SK-N-SH (cell line): Measurements from ENCODE around the gene HTRA3. TPM values are rescaled to one million over a fixed set of nuclear protein-coding genes. Genes with fewer than 3 reads are reported as not detected.

Source experiments
- CTCF ChIA-PET: fragments of 300-600, 350-600 bp; formaldehyde crosslinking; extraction: SDS; loops from one replicate; lab custom pipeline; 2021; lab: Yijun Ruan, JAX
- POLR2A ChIA-PET: fragments of 350-600 bp; sonication (Branson Sonifier 250); formaldehyde crosslinking; extraction: SDS; loops from one replicate; lab custom pipeline; 2020; ENCODE audit warnings: antibody characterized with exemption, inconsistent platforms; lab: Yijun Ruan, JAX
- DNase-seq: peaks from one replicate; pipeline ENCODE4 v3.0.0; 2012
- H2AFZ ChIP-seq: fragments of 200-600 bp; sonication (generic); 2 replicates; pipeline ENCODE4 v1.8.1; 2016; ENCODE audit warnings: antibody characterized with exemption, mild to moderate bottlenecking, low read depth
- H3F3A ChIP-seq: fragments of 200-600 bp; sonication (generic); replicated peaks from 2 replicates; pipeline ENCODE3; 2016; ENCODE audit warnings: antibody characterized with exemption, mild to moderate bottlenecking; ENCODE audit not compliant: insufficient read depth
- H3K27ac ChIP-seq, 2 experiments: fragments of 200-500 bp in 1 of 2; fragments of 200-600 bp in 1 of 2; sonication (Bioruptor generic) in 1 of 2; sonication (generic), shearing (Covaris generic) in 1 of 2; 2 replicates each; pipeline versions ENCODE4 v1.5.1 to v1.6.1; 2014 to 2016; ENCODE audit warnings: low read depth in 2 of 2, inconsistent platforms in 1 of 2, low read length in 1 of 2, mild to moderate bottlenecking in 1 of 2, mixed read lengths in 1 of 2
- H3K27me3 ChIP-seq: fragments of 200-600 bp; sonication (generic), shearing (Covaris generic); 2 replicates; pipeline ENCODE4 v1.6.1; 2016; ENCODE audit warnings: mixed run types; ENCODE audit not compliant: insufficient read depth
- H3K36me3 ChIP-seq, 2 experiments: fragments of 200-500 bp in 1 of 2; fragments of 200-600 bp in 1 of 2; sonication (Bioruptor generic) in 1 of 2; sonication (generic) in 1 of 2; replicated peaks in 1 of 2; 2 replicates each; pipeline versions ENCODE3 to v1.5.1; 2014 to 2016; ENCODE audit warnings: low read length in 1 of 2, mild to moderate bottlenecking in 1 of 2; ENCODE audit not compliant: insufficient read depth in 2 of 2, control insufficient read depth in 1 of 2
- H3K4me1 ChIP-seq, 2 experiments: fragments of 200-500 bp in 1 of 2; fragments of 200-600 bp in 1 of 2; sonication (Bioruptor generic) in 1 of 2; sonication (generic), shearing (Covaris generic) in 1 of 2; 2 replicates each; pipeline versions ENCODE4 v1.5.1 to v1.6.1; 2014 to 2016; ENCODE audit warnings: low read depth in 1 of 2, low read length in 1 of 2, mixed run types in 1 of 2; ENCODE audit not compliant: insufficient read depth in 2 of 2, control insufficient read depth in 1 of 2
- H3K4me2 ChIP-seq: fragments of 200-600 bp; sonication (generic), shearing (Covaris generic); 2 replicates; pipeline ENCODE4 v1.6.1; 2017; ENCODE audit warnings: mixed run types
- H3K4me3 ChIP-seq, 2 experiments: fragments of 200-500 bp in 1 of 2; fragments of 200-600 bp in 1 of 2; sonication (Bioruptor generic) in 1 of 2; sonication (generic), shearing (Covaris generic) in 1 of 2; 2 replicates each; pipeline versions ENCODE4 v1.5.1 to v1.8.1; 2014 to 2016; ENCODE audit warnings: low read depth in 2 of 2, inconsistent platforms in 1 of 2, low read length in 1 of 2, mild to moderate bottlenecking in 1 of 2, mixed read lengths in 1 of 2, moderate library complexity in 1 of 2
- H3K79me2 ChIP-seq: fragments of 200-600 bp; sonication (generic); 2 replicates; pipeline ENCODE4 v1.8.1; 2017; ENCODE audit warnings: mild to moderate bottlenecking; ENCODE audit not compliant: insufficient read depth
- H3K9ac ChIP-seq: fragments of 200-600 bp; sonication (generic); 2 replicates; pipeline ENCODE4 v1.6.1; 2017; ENCODE audit warnings: mixed run types
- H3K9me2 ChIP-seq: fragments of 200-600 bp; sonication (generic); 2 replicates; pipeline ENCODE4 v1.6.1; 2017; ENCODE audit warnings: mixed run types
- H3K9me3 ChIP-seq: fragments of 200-600 bp; sonication (generic); 2 replicates; pipeline ENCODE4 v1.6.1; 2017; ENCODE audit warnings: mixed run types, mild to moderate bottlenecking, moderate library complexity
- H4K20me1 ChIP-seq: fragments of 200-600 bp; sonication (generic); 2 replicates; pipeline ENCODE4 v1.6.1; 2017; ENCODE audit warnings: mild to moderate bottlenecking, mixed run types; ENCODE audit not compliant: insufficient read depth
- CHD2 ChIP-seq: fragments of 150-350 bp; IDR thresholded peaks from 2 replicates; pipeline ENCODE4 v1.6.1; 2018; ENCODE audit warnings: low read length; ENCODE audit not compliant: partially characterized antibody
- CTCF ChIP-seq: fragments of 200-600 bp; sonication (generic); IDR thresholded peaks from 2 replicates; pipeline ENCODE4 v1.6.1; 2017; ENCODE audit warnings: antibody characterized with exemption, mild to moderate bottlenecking, moderate library complexity
- EP300 ChIP-seq, 2 experiments: IDR thresholded peaks; 2 replicates each; pipeline versions ENCODE4 v1.4.0 to v1.6.1; 2012; ENCODE audit warnings: borderline replicate concordance in 1 of 2, low read depth in 1 of 2, low read length in 1 of 2
- EZH2phosphoT487 ChIP-seq: fragments of 200-600 bp; sonication (generic); IDR thresholded peaks from 2 replicates; pipeline ENCODE4 v1.6.1; 2017; ENCODE audit warnings: low read depth, mixed run types, mild to moderate bottlenecking, antibody characterized with exemption, moderate library complexity, borderline replicate concordance
- FOXJ3 ChIP-seq: sonication (generic); formaldehyde crosslinking; IDR thresholded peaks from 2 replicates; pipeline ENCODE4 v1.5.1; 2020; ENCODE audit warnings: mild to moderate bottlenecking, missing genetic modification reagents
- JUND ChIP-seq: IDR thresholded peaks from 2 replicates; pipeline ENCODE4 v1.4.0; 2012
- MAX ChIP-seq: IDR thresholded peaks from 2 replicates; pipeline ENCODE4 v1.4.0; 2012; ENCODE audit warnings: low read depth
- MXI1 ChIP-seq: IDR thresholded peaks from 2 replicates; pipeline ENCODE4 v1.6.1; 2012; ENCODE audit warnings: mild to moderate bottlenecking, low read depth, low read length, improper control_type of control experiment
- POLR2AphosphoS5 ChIP-seq: IDR thresholded peaks from 2 replicates; pipeline ENCODE4 v1.6.1; 2012; ENCODE audit warnings: low read depth, low read length
- RAD21 ChIP-seq: IDR thresholded peaks from 2 replicates; pipeline ENCODE4 v1.6.1; 2012; ENCODE audit warnings: mild to moderate bottlenecking, low read length
- RFX5 ChIP-seq: IDR thresholded peaks from 2 replicates; pipeline ENCODE4 v1.6.1; 2012; ENCODE audit warnings: mild to moderate bottlenecking, improper control_type of control experiment, low read length
- SIN3A ChIP-seq: IDR thresholded peaks from 2 replicates; pipeline ENCODE4 v1.6.1; 2012; ENCODE audit warnings: low read depth, mild to moderate bottlenecking, low read length, moderate library complexity, borderline replicate concordance
- SMC3 ChIP-seq: IDR thresholded peaks from 2 replicates; pipeline ENCODE4 v1.6.1; 2012; ENCODE audit warnings: low read depth, low read length, improper control_type of control experiment
- TCF12 ChIP-seq: IDR thresholded peaks from 2 replicates; pipeline ENCODE4 v1.4.0; 2012
- TEAD4 ChIP-seq: IDR thresholded peaks from 2 replicates; pipeline ENCODE4 v1.4.0; 2012; ENCODE audit warnings: mild to moderate bottlenecking, borderline replicate concordance; ENCODE audit not compliant: insufficient read depth
- USF2 ChIP-seq: fragments of 150-350 bp; IDR thresholded peaks from 2 replicates; pipeline ENCODE4 v1.6.1; 2017; ENCODE audit warnings: antibody characterized with exemption, low read length, low read depth, borderline replicate concordance
- ZBTB33 ChIP-seq: IDR thresholded peaks from 2 replicates; pipeline ENCODE4 v1.4.0; 2012; ENCODE audit warnings: low read depth, borderline replicate concordance
- WGBS: methylation state at CpG from one replicate; pipeline ENCODE4 v1.1.6; 2017; ENCODE audit warnings: low lambda C conversion rate; 5-methylcytosine and 5-hydroxymethylcytosine counted together
- polyA plus RNA-seq, 3 experiments: library from polyadenylated mRNA; depleted of rRNA; stranded (reverse); fragments of >200 nt; gene quantifications; 2 replicates each; pipeline ENCODE4 v1.2.3, GENCODE V29; 2012
- TF ChIP-seq, protein P1 (sequence below): IDR thresholded peaks from 2 replicates; pipeline ENCODE4 v1.4.0; 2012; ENCODE audit warnings: low read depth, borderline replicate concordance

The HTRA3 gene
- polyA plus RNA-seq, 1 of the 3 experiments (the other 2 are of a cell fraction) = 0.05 TPM

DNA sequence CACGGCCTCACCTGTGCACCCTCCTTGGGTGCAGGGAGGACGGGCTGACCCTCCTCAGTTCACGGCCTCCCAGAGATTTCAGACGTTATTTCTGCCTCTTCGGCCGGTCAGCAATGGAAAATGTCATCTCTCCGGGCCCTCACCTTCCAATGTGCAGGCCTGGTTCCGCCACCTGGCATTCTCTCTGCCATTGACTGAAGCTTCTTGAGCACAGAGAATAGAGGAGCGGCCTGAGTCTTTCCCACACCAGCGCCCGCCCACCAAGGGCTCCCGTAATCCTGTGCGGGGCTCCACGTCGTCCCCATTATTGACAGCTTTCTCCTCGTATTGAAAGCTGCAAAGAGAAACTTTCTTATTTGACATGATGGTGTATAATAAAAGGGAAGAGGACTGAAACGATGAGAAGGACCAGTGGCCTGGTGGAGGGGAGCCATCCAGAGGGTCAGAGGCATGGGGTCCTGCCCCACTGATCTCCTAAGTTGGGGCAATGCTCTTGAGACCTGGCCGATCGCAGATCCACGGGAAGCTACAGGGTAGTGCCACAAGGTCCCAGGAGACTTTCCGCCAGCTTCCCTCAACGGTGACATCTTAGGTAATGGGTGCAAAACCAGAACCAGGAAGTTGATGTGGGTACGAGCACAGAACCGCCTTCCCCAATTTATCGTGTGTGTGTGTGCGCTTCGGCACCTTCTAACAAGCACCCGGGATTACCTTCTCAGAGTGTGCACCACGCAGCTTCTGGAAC lies 20.6 kb downstream of the HTRA3 start:
- no peaks in the 10 kb centered on the region for H3K36me3 ChIP-seq
- TF ChIP-seq SIN3A = no peak
- TF ChIP-seq EP300 (IDR thresholded peaks at IDR 0.05; ENCODE audit: borderline replicate concordance in 1 of 2, low read depth in 1 of 2, low read length in 1 of 2) = no peak
- TF ChIP-seq, protein P1, sequence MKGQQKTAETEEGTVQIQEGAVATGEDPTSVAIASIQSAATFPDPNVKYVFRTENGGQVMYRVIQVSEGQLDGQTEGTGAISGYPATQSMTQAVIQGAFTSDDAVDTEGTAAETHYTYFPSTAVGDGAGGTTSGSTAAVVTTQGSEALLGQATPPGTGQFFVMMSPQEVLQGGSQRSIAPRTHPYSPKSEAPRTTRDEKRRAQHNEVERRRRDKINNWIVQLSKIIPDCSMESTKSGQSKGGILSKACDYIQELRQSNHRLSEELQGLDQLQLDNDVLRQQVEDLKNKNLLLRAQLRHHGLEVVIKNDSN = no peak
- TF ChIP-seq POLR2AphosphoS5 = no peak
- no peak for TF ChIP-seq JUND
- no peak for TF ChIP-seq MXI1
- no peak for TF ChIP-seq CHD2
- no peak for TF ChIP-seq CTCF
- TF ChIP-seq FOXJ3 (CRISPR knock-in tag) = no peak
- no peak for TF ChIP-seq TEAD4
- no peak for TF ChIP-seq TCF12
- no peak for TF ChIP-seq RFX5
- no peak for TF ChIP-seq MAX
- no peaks in the 10 kb centered on the region for H3K9me3 ChIP-seq
- no peaks in the 10 kb centered on the region for H4K20me1 ChIP-seq
- no peak overlapping the region for H3K4me2 ChIP-seq
- 79% methylated on average over 29 of the region's 29 CpGs for WGBS
- no peak overlapping the region for H3K4me3 ChIP-seq
- POLR2A ChIA-PET = no interaction called here
- no peaks in the 10 kb centered on the region for H3K79me2 ChIP-seq
- CTCF ChIA-PET = interaction anchor here (0.9 to 2.4 kb wide), 3 partner anchors 112 to 317 kb away, joined by 3 to 10 read pairs (median 3); no protein-coding TSS in a partner anchor
- no peaks in the 10 kb centered on the region for H3K27me3 ChIP-seq
- no peaks in the 10 kb centered on the region for H3K9me2 ChIP-seq
- no peak for DNase-seq
- H2AFZ ChIP-seq = no peak overlapping the region
- no peaks in the 10 kb centered on the region for H3F3A ChIP-seq
- H3K27ac ChIP-seq = no peak overlapping the region
- no peak overlapping the region for H3K9ac ChIP-seq
- H3K4me1 ChIP-seq = peaks cover 0 to 15% of the 10 kb centered on the region in 2 experiments; a peak in 1 of 4 replicates

DNA sequence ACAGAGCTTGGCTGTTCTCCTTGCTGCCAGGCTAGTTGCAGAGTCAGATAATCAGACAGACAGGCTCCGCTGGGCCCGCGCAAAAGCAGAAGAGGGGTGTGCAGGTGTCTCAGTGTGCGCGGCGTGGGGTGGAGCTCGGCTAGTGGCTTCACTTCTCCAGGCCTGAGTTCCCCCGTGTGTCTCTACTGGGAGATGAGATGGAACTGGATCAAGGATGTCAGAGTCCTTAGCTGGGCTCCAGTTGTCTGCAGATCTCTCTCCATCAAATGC lies 21.1 kb downstream of the HTRA3 start:
- Histone ChIP-seq H3K9ac (no peak overlapping the region), H2AFZ (no peak overlapping the region), H3F3A (no peaks in the 10 kb centered on the region), H3K27ac (no peak overlapping the region), H3K79me2 (no peaks in the 10 kb centered on the region), H3K4me1 (peaks cover 0 to 10% of the 10 kb centered on the region in 2 experiments; a peak in 1 of 4 replicates), H3K9me3 (no peaks in the 10 kb centered on the region), H4K20me1 (no peaks in the 10 kb centered on the region), H3K36me3 (no peaks in the 10 kb centered on the region), H3K4me3 (no peak overlapping the region), H3K4me2 (no peak overlapping the region), H3K27me3 (no peaks in the 10 kb centered on the region), H3K9me2 (no peaks in the 10 kb centered on the region)
- DNase-seq = no peak
- POLR2A ChIA-PET = no interaction called here
- WGBS = 79% methylated on average over 8 of the region's 8 CpGs
- TF ChIP-seq SMC3 = no peak
- no peak for TF ChIP-seq POLR2AphosphoS5
- no peak for TF ChIP-seq FOXJ3 (CRISPR knock-in tag)
- no peak for TF ChIP-seq JUND
- no peak for TF ChIP-seq RAD21
- no peak for TF ChIP-seq USF2
- TF ChIP-seq MXI1 = no peak
- TF ChIP-seq RFX5 = no peak
- no peak for TF ChIP-seq EZH2phosphoT487
- TF ChIP-seq ZBTB33 = no peak
- CTCF ChIA-PET = interaction anchor here (0.9 to 2.4 kb wide), 2 partner anchors 111 to 113 kb away, joined by 3 to 10 read pairs; no protein-coding TSS in a partner anchor
